HUES64 (cell line): ENCODE data around the gene LBR. TPM values are rescaled to one million over a fixed set of nuclear protein-coding genes. Genes with fewer than 3 reads are reported as not detected.
"Not testable (repeated sequence)": the region's sequence is repeated elsewhere in the genome, so short reads cannot be mapped to it uniquely, and the experiment has no call there.

Experiments
- H3K27ac ChIP-seq: 2 replicates; pipeline ENCODE4 v1.7.0; 2013; ENCODE audit warnings: low read depth, low read length, inconsistent platforms
- H3K27me3 ChIP-seq: 2 replicates; pipeline ENCODE4 v1.6.1; 2013; ENCODE audit warnings: mild to moderate bottlenecking, low read length; ENCODE audit not compliant: insufficient read depth
- H3K36me3 ChIP-seq: 2 replicates; pipeline ENCODE4 v1.6.1; 2013; ENCODE audit warnings: mild to moderate bottlenecking, low read length; ENCODE audit not compliant: insufficient read depth
- H3K4me1 ChIP-seq: 2 replicates; pipeline ENCODE4 v1.6.1; 2013; ENCODE audit warnings: mild to moderate bottlenecking, low read length, moderate library complexity; ENCODE audit not compliant: insufficient read depth
- H3K4me3 ChIP-seq: 2 replicates; pipeline ENCODE4 v1.5.1; 2013; ENCODE audit warnings: mild to moderate bottlenecking, low read length, moderate library complexity
- H3K9ac ChIP-seq: 2 replicates; pipeline ENCODE4 v1.6.1; 2013; ENCODE audit warnings: mild to moderate bottlenecking, low read depth, low read length
- H3K9me3 ChIP-seq: 2 replicates; pipeline ENCODE4 v1.6.1; 2013; ENCODE audit warnings: low read depth, low read length; ENCODE audit not compliant: insufficient read depth
- WGBS: fragments of 150-250, 120-280 bp; methylation state at CpG from one replicate; pipeline ENCODE4 v1.1.7; 2013; ENCODE audit warnings: missing lambda C conversion rate; 5-methylcytosine and 5-hydroxymethylcytosine counted together
- polyA plus RNA-seq, 2 experiments: library from polyadenylated mRNA; stranded (reverse); fragments of 50-300 nt; gene quantifications; one replicate each; pipeline ENCODE4 v1.2.3, GENCODE V29; 2013

The LBR gene
- polyA plus RNA-seq (2013, experiment 1 of 2), result 59.4 TPM
- polyA plus RNA-seq (2013, experiment 2 of 2), result 62.7 TPM

DNA sequence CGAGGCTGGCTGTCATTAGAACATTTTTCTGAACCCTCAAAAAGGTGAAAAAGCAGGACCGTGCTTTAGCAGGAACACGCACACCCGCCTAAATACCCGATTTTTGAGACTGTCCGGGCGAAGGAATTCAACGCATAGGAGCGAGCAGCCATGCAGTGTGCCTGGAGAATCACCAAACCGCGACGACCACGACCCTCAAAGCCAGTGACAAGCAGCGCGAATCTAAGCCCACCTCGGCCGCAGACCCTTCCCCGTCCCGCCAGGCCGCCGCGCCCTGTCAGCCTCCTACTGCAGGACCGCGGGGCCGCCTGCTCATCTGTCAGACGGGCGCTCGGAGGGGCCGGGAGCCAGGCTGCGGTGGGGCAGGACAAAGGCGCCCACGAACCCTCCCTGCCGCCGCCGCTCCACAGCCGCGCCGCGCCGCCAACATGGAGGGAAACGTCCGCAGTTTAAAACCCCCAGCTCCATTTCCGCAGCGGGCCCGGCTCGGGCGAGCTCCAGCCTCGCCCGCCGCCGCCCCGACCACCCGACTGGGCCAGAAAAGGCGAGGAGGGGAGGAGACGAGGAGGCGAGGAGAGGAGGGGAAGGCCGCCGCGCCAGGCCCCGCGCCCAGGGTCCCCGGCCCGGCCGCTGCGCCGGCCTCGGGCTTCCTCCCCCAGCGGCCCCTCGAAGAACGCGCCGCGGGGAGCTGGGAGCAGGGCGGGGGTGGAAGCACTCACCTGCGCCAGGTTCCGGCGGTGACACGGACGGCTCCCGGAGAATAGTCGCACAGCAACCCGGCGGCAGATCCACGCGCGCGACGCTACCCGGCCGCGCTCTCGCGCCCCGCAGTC is at the start of gene LBR:
Gene LBR (minus strand): TSS at position 804 of the 833 bp plus-strand sequence. CDS start 3,963 bp downstream, outside the sequence.
- peaks cover 41% of the 10 kb centered on the region for H3K4me1 ChIP-seq
- H3K27me3 ChIP-seq, result peaks cover 25% of the 10 kb centered on the region
- WGBS, result under 1% methylated on average over 94 of the region's 94 CpGs
- peak within 1 kb of the TSS; percentile 88 for H3K27ac ChIP-seq
- H3K9me3 ChIP-seq, result peaks cover 7% of the 10 kb centered on the region
- peaks cover 7% of the 10 kb centered on the region for H3K36me3 ChIP-seq
- peak within 1 kb of the TSS; percentile 90 for H3K9ac ChIP-seq
- H3K4me3 ChIP-seq, result peak within 1 kb of the TSS; percentile 91

DNA sequence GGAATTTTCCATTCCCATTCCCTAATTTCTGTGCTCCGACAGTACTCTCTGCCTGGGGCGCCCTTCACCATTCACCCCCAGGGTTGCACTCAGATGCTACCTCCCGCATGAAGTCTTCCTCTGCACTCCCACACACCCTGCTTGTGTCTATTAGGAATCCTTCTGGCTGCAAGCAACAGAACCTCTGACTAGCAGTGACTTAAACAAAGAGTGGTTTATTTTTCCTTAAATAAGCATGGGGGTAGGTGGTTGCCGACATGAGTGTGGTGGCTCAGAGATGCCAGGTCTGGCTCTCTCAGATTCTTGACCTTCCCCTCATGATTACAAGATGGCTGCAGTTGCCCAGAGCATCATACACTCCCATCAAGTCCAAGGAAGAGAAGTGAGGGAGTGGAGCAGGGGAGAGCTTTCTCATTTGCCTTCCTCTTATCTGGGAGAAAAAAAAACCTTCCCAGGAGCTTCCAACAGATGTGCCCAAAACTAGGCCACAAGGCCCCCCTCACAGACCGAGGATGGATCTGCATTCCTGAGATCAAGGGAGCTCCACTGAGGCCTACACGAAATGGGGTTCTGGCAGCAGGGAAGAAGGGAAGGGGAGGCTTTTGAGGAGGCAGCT is 49.6 kb upstream of the LBR start:
- no peaks in the 10 kb centered on the region for H3K27me3 ChIP-seq
- 87% methylated on average over 6 of the region's 6 CpGs for WGBS
- 0 out of 2 replicates have a peak, but pooled peaks cover 4% of the 10 kb centered on the region for H3K4me1 ChIP-seq
- no peak overlapping the region for H3K4me3 ChIP-seq
- no peaks in the 10 kb centered on the region for H3K9me3 ChIP-seq
- H3K27ac ChIP-seq, result no peak overlapping the region
- no peak overlapping the region for H3K9ac ChIP-seq
- H3K36me3 ChIP-seq, result no peaks in the 10 kb centered on the region

DNA sequence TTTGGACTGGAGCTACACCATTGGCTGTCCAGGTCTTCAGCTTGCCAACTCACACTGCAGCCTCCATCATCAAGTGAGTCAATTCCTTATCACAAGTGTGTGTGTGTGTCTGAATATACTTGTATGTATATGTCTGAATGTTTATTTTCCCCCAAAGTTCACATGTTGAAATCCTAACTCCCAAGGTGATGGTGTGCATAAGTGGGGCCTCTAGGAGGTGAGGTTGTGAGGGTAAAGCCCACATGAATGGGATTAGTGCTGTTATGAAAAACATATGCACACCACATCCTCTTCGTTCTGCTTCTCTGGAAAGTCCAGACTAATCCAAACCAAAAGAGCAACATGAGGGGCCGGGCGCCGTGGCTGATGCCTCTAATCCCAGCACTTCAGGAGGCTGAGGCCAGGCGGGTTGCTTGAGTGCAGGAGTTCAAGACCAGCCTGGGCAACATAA is 48.7 kb upstream of the LBR start:
- no peaks in the 10 kb centered on the region for H3K27me3 ChIP-seq
- WGBS, result 80% methylated on average over 5 of the region's 5 CpGs
- no peaks in the 10 kb centered on the region for H3K9me3 ChIP-seq
- no peaks in the 10 kb centered on the region for H3K36me3 ChIP-seq
- 0 out of 2 replicates have a peak, but pooled peaks cover 3% of the 10 kb centered on the region for H3K4me1 ChIP-seq
- no peak overlapping the region for H3K9ac ChIP-seq
- no peak overlapping the region for H3K4me3 ChIP-seq
- H3K27ac ChIP-seq, result no peak overlapping the region

DNA sequence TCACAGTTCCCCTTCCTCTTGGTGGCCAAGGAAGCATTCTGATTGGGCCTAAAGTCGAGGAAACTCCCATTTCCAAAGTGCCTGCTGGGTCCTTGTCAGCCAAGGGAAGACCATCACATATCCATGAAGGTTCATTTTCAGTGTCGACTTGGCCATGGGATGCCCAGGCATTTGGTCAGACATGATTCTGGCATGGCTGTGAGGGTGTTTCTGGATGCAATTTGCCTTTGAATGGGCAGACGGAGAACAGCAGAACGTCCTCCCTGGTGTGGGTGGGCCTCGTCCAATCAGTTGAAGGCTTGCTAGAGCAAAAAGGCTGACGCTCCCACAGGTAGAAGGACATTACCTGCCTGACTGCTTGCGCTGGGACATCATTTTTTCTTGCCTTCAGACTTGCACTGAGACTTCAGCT is 48.3 kb upstream of the LBR start:
- Histone ChIP-seq H3K36me3 (no peaks in the 10 kb centered on the region), H3K4me3 (no peak overlapping the region), H3K27me3 (no peaks in the 10 kb centered on the region), H3K9me3 (no peaks in the 10 kb centered on the region), H3K9ac (no peak overlapping the region), H3K4me1 (0 out of 2 replicates have a peak, but pooled peaks cover 3% of the 10 kb centered on the region), H3K27ac (no peak overlapping the region)
- 90% methylated on average over 7 of the region's 7 CpGs for WGBS

GRCh38 chr1:225474986-225475820 is 47.4 kb upstream of the LBR start:
- H3K4me1 ChIP-seq, result 0 out of 2 replicates have a peak, but pooled peaks cover 3% of the 10 kb centered on the region
- H3K9me3 ChIP-seq, result no peaks in the 10 kb centered on the region
- no peaks in the 10 kb centered on the region for H3K27me3 ChIP-seq
- H3K9ac ChIP-seq, result no peak overlapping the region
- no peak overlapping the region for H3K4me3 ChIP-seq
- 33% methylated on average over 50 of the region's 50 CpGs for WGBS
- no peak overlapping the region for H3K27ac ChIP-seq
- H3K36me3 ChIP-seq, result no peaks in the 10 kb centered on the region

DNA sequence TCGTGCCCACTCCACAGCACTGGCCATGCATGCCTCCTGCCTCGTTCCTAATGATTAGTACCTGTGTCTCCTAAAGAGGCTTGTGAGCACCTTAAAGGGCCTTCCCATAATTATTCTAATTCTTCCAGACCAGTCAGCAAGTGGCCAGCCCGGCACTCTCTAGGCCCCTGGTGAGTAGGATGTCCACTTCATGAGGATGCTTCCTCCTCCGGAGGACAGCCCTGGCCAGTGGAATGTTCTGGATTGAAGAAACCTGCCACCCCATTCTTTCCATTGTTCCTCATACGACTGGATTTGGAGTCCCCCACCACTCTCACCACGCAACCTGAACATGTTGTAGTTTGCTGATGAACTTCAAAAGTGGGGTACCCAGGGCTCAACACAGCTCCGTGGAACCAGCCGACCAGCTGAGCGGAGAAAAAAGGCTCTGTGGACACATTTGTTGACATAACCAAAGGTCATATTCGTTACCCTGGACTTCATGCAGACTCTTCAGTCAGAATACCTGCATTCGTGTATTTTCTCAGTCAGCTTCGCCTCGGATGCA is 46.7 kb upstream of the LBR start:
- H3K27me3 ChIP-seq, result no peaks in the 10 kb centered on the region
- H3K36me3 ChIP-seq, result no peaks in the 10 kb centered on the region
- 0 out of 2 replicates have a peak, but pooled peaks cover 3% of the 10 kb centered on the region for H3K4me1 ChIP-seq
- 56% methylated on average over 13 of the region's 13 CpGs for WGBS
- H3K27ac ChIP-seq, result no peak overlapping the region
- no peak overlapping the region for H3K9ac ChIP-seq
- no peak overlapping the region for H3K4me3 ChIP-seq
- no peaks in the 10 kb centered on the region for H3K9me3 ChIP-seq

- H3K36me3 ChIP-seq, H3K4me1 ChIP-seq, H3K27ac ChIP-seq, H3K9ac ChIP-seq, H3K4me3 ChIP-seq, H3K27me3 ChIP-seq, H3K9me3 ChIP-seq: not testable (repeated sequence)
- WGBS, result 94% methylated on average over 26 of the region's 26 CpGs
These were observed 46.0 kb upstream of the LBR start for GRCh38 chr1:225473676-225474438.

DNA sequence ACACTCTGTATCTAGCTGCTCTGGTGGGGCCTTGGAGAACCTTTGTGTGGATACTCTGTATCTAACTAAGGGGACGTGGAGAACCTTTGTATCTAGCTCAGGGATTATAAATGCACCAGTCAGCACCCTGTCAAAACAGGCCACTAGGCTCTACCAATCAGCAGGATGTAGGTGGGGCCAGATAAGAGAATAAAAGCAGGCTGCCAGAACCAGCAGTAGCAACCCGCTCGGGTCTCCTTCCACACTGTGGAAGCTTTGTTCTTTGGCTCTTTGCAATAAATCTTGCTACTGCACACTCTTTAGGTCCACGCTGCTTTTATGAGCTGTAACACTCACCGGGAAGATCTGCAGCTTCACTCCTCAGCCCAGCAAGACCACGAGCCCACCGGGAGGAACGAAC is 45.4 kb upstream of the LBR start:
- not testable (repeated sequence) for H3K9me3 ChIP-seq, H3K4me1 ChIP-seq, H3K27me3 ChIP-seq, H3K27ac ChIP-seq, H3K36me3 ChIP-seq, H3K4me3 ChIP-seq, H3K9ac ChIP-seq
- WGBS, result 89% methylated on average over 8 of the region's 8 CpGs

- no peaks in the 10 kb centered on the region for H3K9me3 ChIP-seq
- H3K4me3 ChIP-seq, result no peak overlapping the region
- 0 out of 2 replicates have a peak, but pooled peaks cover 3% of the 10 kb centered on the region for H3K4me1 ChIP-seq
- no peaks in the 10 kb centered on the region for H3K27me3 ChIP-seq
- H3K36me3 ChIP-seq, result no peaks in the 10 kb centered on the region
- H3K27ac ChIP-seq, result no peak overlapping the region
- no peak overlapping the region for H3K9ac ChIP-seq
- WGBS, result 83% methylated on average over 29 of the region's 29 CpGs
These were observed 43.8 kb upstream of the LBR start for GRCh38 chr1:225471453-225472301.
